ENCODE measurements around the gene FES. TPM values are rescaled to one million over a fixed set of nuclear protein-coding genes. Genes with fewer than 3 reads are reported as not detected.

The FES gene
- total RNA-seq, 1 experiment from 2014 or later = 6.7 TPM

DNA sequence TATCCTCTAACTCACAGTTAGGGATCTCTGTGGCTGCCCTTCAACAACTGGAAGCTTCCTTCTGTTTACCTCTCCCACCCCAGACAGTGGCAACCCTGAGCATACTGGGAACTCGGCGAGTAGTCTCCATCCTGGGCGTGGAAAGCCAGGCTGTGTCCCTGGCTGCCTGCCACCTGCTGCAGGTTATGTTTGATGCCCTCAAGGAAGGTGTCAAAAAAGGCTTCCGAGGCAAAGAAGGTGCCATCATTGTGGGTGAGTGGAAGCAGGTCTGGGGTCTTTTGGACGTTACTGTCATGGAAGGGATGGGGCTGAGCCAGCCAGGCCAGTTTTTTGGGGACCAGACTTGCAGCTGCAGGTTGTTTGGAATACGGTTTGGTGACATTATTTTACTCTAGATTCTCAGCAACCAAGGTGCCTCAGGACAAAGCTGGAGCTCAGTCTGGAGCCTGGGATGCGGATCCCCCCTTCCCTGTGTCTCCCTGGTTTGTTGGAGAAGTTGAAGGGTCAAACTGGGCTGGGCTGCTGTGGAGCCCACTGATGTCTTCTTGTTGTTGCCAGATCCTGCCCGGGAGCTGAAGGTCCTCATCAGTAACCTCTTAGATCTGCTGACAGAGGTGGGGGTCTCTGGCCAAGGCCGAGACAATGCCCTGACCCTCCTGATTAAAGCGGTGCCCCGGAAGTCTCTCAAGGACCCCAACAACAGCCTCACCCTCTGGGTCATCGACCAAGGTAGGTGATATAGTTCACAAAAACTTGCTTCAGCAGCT, 58.2 kb downstream of the FES start:
- Histone ChIP-seq H2BK5ac (ENCODE audit: insufficient read length, low read length) (no peak overlapping the region), H4K20me1 (ENCODE audit: control insufficient read depth, insufficient read depth, insufficient read length) (no peaks in the 10 kb centered on the region), H3K14ac (ENCODE audit: insufficient read depth, low read length) (no peak overlapping the region; the same call in 1 of the 2 replicates), H3K4me2 (ENCODE audit: insufficient read depth, insufficient read length, low read length) (no peak overlapping the region), H3K23ac (ENCODE audit: insufficient read length, low read depth, low read length) (no peak overlapping the region), H2BK20ac (ENCODE audit: low read depth, low read length, poor library complexity, severe bottlenecking) (no peak overlapping the region), H2AFZ (ENCODE audit: low read length) (no peak overlapping the region), H3K27me3 (ENCODE audit: insufficient read depth, low read length) (no peaks in the 10 kb centered on the region), H3K79me1 (ENCODE audit: insufficient read depth, low read depth, low read length, poor library complexity, severe bottlenecking) (no peaks in the 10 kb centered on the region), H2BK15ac (ENCODE audit: low read depth, low read length) (no peak overlapping the region), H4K91ac (ENCODE audit: insufficient read length, low read depth, low read length) (no peak overlapping the region), H2AK5ac (ENCODE audit: insufficient read length, low read length) (no peak overlapping the region), H3K79me2 (ENCODE audit: insufficient read depth, low read length) (no peaks in the 10 kb centered on the region), H3K56ac (ENCODE audit: insufficient read length, low read depth, low read length) (no peak overlapping the region), H3K9ac (ENCODE audit: extremely low read depth, insufficient read length, low read length) (no peak overlapping the region), H4K5ac (ENCODE audit: insufficient read length, low read depth, low read length) (no peak overlapping the region), H2BK12ac (ENCODE audit: insufficient read length, low read depth, low read length) (no peak overlapping the region), H3T11ph (ENCODE audit: low read length) (no peak overlapping the region), H3K23me2 (ENCODE audit: insufficient read length, low read depth, low read length, poor library complexity, severe bottlenecking) (no peaks in the 10 kb centered on the region), H3K18ac (ENCODE audit: insufficient read length, low read depth, low read length) (no peak overlapping the region), H3K27ac (ENCODE audit: insufficient read length, low read depth, low read length) (no peak overlapping the region), H2BK120ac (ENCODE audit: low read depth, low read length, poor library complexity, severe bottlenecking) (no peak overlapping the region), H3K4me1 (ENCODE audit: insufficient read depth, low read length) (no peaks in the 10 kb centered on the region), H3K4ac (ENCODE audit: low read depth, low read length) (no peak overlapping the region), H4K8ac (replicated peaks; ENCODE audit: insufficient read length, low read depth, low read length) (no peak overlapping the region), H3K9me3 (ENCODE audit: control insufficient read depth, low read depth, low read length) (no peaks in the 10 kb centered on the region)
- WGBS (ENCODE audit: extremely low coverage, insufficient read length, low lambda C conversion rate) = no CpG with 5 or more reads among the region's 12 CpGs
- TF ChIP-seq, protein P1, sequence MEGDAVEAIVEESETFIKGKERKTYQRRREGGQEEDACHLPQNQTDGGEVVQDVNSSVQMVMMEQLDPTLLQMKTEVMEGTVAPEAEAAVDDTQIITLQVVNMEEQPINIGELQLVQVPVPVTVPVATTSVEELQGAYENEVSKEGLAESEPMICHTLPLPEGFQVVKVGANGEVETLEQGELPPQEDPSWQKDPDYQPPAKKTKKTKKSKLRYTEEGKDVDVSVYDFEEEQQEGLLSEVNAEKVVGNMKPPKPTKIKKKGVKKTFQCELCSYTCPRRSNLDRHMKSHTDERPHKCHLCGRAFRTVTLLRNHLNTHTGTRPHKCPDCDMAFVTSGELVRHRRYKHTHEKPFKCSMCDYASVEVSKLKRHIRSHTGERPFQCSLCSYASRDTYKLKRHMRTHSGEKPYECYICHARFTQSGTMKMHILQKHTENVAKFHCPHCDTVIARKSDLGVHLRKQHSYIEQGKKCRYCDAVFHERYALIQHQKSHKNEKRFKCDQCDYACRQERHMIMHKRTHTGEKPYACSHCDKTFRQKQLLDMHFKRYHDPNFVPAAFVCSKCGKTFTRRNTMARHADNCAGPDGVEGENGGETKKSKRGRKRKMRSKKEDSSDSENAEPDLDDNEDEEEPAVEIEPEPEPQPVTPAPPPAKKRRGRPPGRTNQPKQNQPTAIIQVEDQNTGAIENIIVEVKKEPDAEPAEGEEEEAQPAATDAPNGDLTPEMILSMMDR (conservative IDR thresholded peaks at IDR 0.05) = no peak
- no peak for DNase-seq
- Mint-ChIP-seq H3K27ac (no peak overlapping the region), H3K4me3 (no peak overlapping the region), H3K9me3 (no peaks in the 10 kb centered on the region), H3K27me3 (ENCODE audit: low read depth) (no peaks in the 10 kb centered on the region), H3K4me1 (no peaks in the 10 kb centered on the region), H3K36me3 (ENCODE audit: insufficient read depth in 1 of 3, low read depth in 3 of 3) (peaks cover 51 to 82% (median 68%) of the 10 kb centered on the region in 3 experiments; a peak in 6 of 7 replicates)

All from H9 (cell line).